ENCODE measurements around the gene ABCF2.

The ABCF2 gene

DNA sequence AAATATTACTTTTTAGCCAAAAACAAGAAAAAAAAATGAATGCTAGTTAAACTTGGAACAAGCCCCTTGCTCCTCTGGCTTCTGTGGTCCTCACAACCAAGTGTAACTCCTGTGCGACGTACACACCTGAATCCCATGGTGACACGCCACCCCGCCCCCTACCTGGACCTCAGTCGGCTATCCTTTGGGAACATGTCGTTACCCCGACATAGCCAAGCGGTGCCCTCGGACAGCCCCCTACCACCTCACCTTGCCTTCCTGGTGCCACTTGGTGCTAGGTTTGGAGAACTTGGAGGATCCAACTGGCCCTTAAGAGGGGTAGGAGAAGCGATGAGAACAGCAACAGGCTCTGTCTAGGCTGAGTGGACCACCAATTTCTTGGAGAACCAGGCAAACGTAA lies 33.5 kb upstream of the ABCF2 start:
- Histone ChIP-seq H3K27ac (ENCODE audit: low read length) (no peak overlapping the region), H3F3A (ENCODE audit: insufficient read depth, low read length) (no peaks in the 10 kb centered on the region), H2AFZ (ENCODE audit: low read length) (no peak overlapping the region), H3K9me3 (replicated peaks; ENCODE audit: insufficient read depth, low read length) (no peaks in the 10 kb centered on the region), H3K9ac (ENCODE audit: low read length) (no peak overlapping the region), H3K4me2 (ENCODE audit: low read depth, low read length) (no peak overlapping the region), H3K27me3 (replicated peaks; ENCODE audit: insufficient read depth, low read length) (peaks cover 90% of the 10 kb centered on the region), H4K20me1 (ENCODE audit: insufficient read depth, low read length) (no peaks in the 10 kb centered on the region), H3K79me2 (ENCODE audit: low read length) (no peaks in the 10 kb centered on the region), H3K36me3 (replicated peaks; ENCODE audit: insufficient read depth, low read length) (no peaks in the 10 kb centered on the region), H3K4me3 (ENCODE audit: low read length) (no peak overlapping the region), H3K4me1 (ENCODE audit: low read length) (no peaks in the 10 kb centered on the region), H3K9me2 (replicated peaks; ENCODE audit: insufficient read depth, low read length) (no peaks in the 10 kb centered on the region)
- TF ChIP-seq EZH2phosphoT487 (IDR thresholded peaks at IDR 0.05; ENCODE audit: low read length) (no peak), EZH2 (optimal IDR thresholded peaks at IDR 0.05; ENCODE audit: low read depth, low read length) (no peak)
- TF ChIP-seq, protein P1, sequence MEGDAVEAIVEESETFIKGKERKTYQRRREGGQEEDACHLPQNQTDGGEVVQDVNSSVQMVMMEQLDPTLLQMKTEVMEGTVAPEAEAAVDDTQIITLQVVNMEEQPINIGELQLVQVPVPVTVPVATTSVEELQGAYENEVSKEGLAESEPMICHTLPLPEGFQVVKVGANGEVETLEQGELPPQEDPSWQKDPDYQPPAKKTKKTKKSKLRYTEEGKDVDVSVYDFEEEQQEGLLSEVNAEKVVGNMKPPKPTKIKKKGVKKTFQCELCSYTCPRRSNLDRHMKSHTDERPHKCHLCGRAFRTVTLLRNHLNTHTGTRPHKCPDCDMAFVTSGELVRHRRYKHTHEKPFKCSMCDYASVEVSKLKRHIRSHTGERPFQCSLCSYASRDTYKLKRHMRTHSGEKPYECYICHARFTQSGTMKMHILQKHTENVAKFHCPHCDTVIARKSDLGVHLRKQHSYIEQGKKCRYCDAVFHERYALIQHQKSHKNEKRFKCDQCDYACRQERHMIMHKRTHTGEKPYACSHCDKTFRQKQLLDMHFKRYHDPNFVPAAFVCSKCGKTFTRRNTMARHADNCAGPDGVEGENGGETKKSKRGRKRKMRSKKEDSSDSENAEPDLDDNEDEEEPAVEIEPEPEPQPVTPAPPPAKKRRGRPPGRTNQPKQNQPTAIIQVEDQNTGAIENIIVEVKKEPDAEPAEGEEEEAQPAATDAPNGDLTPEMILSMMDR (IDR thresholded peaks at IDR 0.05; ENCODE audit: low read length), result no peak
- DNase-seq, result no peak

DNA sequence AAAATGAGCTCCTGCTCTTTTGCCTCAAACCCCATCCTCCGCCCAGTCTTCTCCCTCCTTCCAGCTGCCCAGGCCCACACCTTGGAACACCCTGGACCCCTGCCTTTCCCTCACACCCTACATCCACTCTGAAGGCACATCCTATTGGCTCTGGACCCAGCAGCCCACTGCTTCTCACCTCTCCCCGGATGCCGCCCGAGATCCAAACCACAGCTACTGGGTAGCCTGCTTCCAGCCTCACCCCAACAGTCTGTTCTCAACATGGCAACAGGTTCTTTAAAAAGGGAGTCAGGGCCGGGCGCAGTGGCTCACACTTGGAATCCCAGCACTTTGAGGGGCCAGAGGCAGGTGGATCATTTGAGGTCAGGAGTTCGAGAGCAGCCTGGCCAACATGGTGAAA lies 31.0 kb upstream of the ABCF2 start:
- H3K9me2 ChIP-seq (replicated peaks; ENCODE audit: insufficient read depth, low read length), result no peaks in the 10 kb centered on the region
- H3K9me3 ChIP-seq (replicated peaks; ENCODE audit: insufficient read depth, low read length), result no peaks in the 10 kb centered on the region
- no peaks in the 10 kb centered on the region for H3K4me1 ChIP-seq (ENCODE audit: low read length)
- no peak overlapping the region for H3K4me3 ChIP-seq (ENCODE audit: low read length)
- H4K20me1 ChIP-seq (ENCODE audit: insufficient read depth, low read length), result no peaks in the 10 kb centered on the region
- no peaks in the 10 kb centered on the region for H3K79me2 ChIP-seq (ENCODE audit: low read length)
- H2AFZ ChIP-seq (ENCODE audit: low read length), result no peak overlapping the region
- TF ChIP-seq EZH2 (optimal IDR thresholded peaks at IDR 0.05; ENCODE audit: low read depth, low read length) (no peak), EZH2phosphoT487 (IDR thresholded peaks at IDR 0.05; ENCODE audit: low read length) (no peak)
- TF ChIP-seq, protein P1 (IDR thresholded peaks at IDR 0.05; ENCODE audit: low read length), result no peak
- no peaks in the 10 kb centered on the region for H3F3A ChIP-seq (ENCODE audit: insufficient read depth, low read length)
- no peak overlapping the region for H3K27ac ChIP-seq (ENCODE audit: low read length)
- H3K36me3 ChIP-seq (replicated peaks; ENCODE audit: insufficient read depth, low read length), result no peaks in the 10 kb centered on the region
- no peak for DNase-seq
- no peak overlapping the region for H3K4me2 ChIP-seq (ENCODE audit: low read depth, low read length)
- peaks cover 98% of the 10 kb centered on the region for H3K27me3 ChIP-seq (replicated peaks; ENCODE audit: insufficient read depth, low read length)
- H3K9ac ChIP-seq (ENCODE audit: low read length), result no peak overlapping the region

- no peak for DNase-seq
- H3K9me2 ChIP-seq (replicated peaks; ENCODE audit: insufficient read depth, low read length), result no peaks in the 10 kb centered on the region
- H2AFZ ChIP-seq (ENCODE audit: low read length), result no peak overlapping the region
- H3K9me3 ChIP-seq (replicated peaks; ENCODE audit: insufficient read depth, low read length), result no peaks in the 10 kb centered on the region
- no peak overlapping the region for H3K4me2 ChIP-seq (ENCODE audit: low read depth, low read length)
- H3K4me3 ChIP-seq (ENCODE audit: low read length), result no peak overlapping the region
- H3K4me1 ChIP-seq (ENCODE audit: low read length), result peaks cover 4% of the 10 kb centered on the region; the same call in 1 of the 2 replicates
- TF ChIP-seq, protein P1 (IDR thresholded peaks at IDR 0.05; ENCODE audit: low read length), result no peak
- no peak for TF ChIP-seq EZH2 (optimal IDR thresholded peaks at IDR 0.05; ENCODE audit: low read depth, low read length)
- TF ChIP-seq EZH2phosphoT487 (IDR thresholded peaks at IDR 0.05; ENCODE audit: low read length), result no peak
- H3K79me2 ChIP-seq (ENCODE audit: low read length), result no peaks in the 10 kb centered on the region
- H3K27me3 ChIP-seq (replicated peaks; ENCODE audit: insufficient read depth, low read length), result peaks cover 95% of the 10 kb centered on the region
- no peak overlapping the region for H3K9ac ChIP-seq (ENCODE audit: low read length)
- H3K27ac ChIP-seq (ENCODE audit: low read length), result no peak overlapping the region
- H3K36me3 ChIP-seq (replicated peaks; ENCODE audit: insufficient read depth, low read length), result no peaks in the 10 kb centered on the region
- H3F3A ChIP-seq (ENCODE audit: insufficient read depth, low read length), result no peaks in the 10 kb centered on the region
- no peaks in the 10 kb centered on the region for H4K20me1 ChIP-seq (ENCODE audit: insufficient read depth, low read length)
Measured at GRCh38 chr7:151256410-151257045, 29.5 kb upstream of the ABCF2 start.
